GM23248 (cell line): ENCODE measurements around the gene MAG.

Experiments
- EZH2 ChIP-seq: fragments of 200-600 bp; sonication (generic); IDR thresholded peaks from 2 replicates; pipeline ENCODE4 v1.6.1; 2018; ENCODE audit warnings: antibody characterized with exemption, mild to moderate bottlenecking; ENCODE audit not compliant: insufficient read depth, poor library complexity, severe bottlenecking
- EZH2phosphoT487 ChIP-seq: fragments of 200-600 bp; sonication (generic); IDR thresholded peaks from 2 replicates; pipeline ENCODE4 v1.6.1; 2018; ENCODE audit warnings: antibody characterized with exemption, moderate library complexity, mild to moderate bottlenecking, low read depth; ENCODE audit not compliant: insufficient read depth

DNA sequence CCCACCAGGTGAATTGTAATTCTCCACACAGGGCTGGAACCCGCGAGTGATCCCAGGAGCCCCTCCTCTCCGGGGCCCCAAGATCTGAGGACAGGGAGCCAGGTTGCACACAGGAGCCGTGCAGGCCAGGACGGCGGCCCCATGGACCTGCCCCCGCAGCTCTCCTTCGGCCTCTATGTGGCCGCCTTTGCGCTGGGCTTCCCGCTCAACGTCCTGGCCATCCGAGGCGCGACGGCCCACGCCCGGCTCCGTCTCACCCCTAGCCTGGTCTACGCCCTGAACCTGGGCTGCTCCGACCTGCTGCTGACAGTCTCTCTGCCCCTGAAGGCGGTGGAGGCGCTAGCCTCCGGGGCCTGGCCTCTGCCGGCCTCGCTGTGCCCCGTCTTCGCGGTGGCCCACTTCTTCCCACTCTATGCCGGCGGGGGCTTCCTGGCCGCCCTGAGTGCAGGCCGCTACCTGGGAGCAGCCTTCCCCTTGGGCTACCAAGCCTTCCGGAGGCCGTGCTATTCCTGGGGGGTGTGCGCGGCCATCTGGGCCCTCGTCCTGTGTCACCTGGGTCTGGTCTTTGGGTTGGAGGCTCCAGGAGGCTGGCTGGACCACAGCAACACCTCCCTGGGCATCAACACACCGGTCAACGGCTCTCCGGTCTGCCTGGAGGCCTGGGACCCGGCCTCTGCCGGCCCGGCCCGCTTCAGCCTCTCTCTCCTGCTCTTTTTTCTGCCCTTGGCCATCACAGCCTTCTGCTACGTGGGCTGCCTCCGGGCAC is 59.6 kb downstream of the MAG start:
- no peak for TF ChIP-seq EZH2phosphoT487
- TF ChIP-seq EZH2: no peak
